ENCODE data around the gene LINGO3.

- TF ChIP-seq CTCF (IDR thresholded peaks at IDR 0.05) = no peak
- no peak for TF ChIP-seq POLR2A (IDR thresholded peaks at IDR 0.05)
These were observed 39.5 kb downstream of the LINGO3 start for GRCh38 chr19:2268480-2268830.
